ENCODE measurements around the gene HDHD5. TPM values are rescaled to one million over a fixed set of nuclear protein-coding genes. Genes with fewer than 3 reads are reported as not detected.

The HDHD5 gene
- polyA plus RNA-seq, 1 experiment = 35.3 TPM

DNA sequence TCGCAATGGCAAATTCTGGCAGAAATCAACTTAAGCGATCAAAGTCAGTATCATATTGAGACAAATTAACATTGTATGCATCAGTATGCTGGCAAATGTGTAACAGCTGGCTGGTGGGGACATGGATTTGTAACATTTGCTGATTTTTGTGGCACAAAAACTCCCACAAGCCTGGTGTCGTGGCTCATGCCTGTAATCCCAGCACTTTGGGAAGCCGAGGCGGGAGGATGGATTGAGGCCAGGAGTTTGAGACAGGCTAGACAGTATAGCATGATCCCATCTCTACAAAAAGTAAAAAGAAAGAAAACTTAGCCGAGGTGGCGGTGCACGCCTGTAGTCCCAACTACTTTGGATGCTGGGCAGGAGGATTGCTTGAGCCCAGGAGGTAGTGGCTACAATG, 17.6 kb upstream of the HDHD5 start:
- ChIA-PET POLR2A (no interaction called here), CTCF (interaction anchor here (0.7 to 1.8 kb wide), 2 partner anchors 325 kb away, joined by 3 to 4 read pairs; no protein-coding TSS in a partner anchor)
- Histone ChIP-seq H3K36me3 (ENCODE audit: control insufficient read depth, insufficient read depth, low read length) (no peaks in the 10 kb centered on the region), H3K27me3 (ENCODE audit: control insufficient read depth, insufficient read depth, low read length) (no peaks in the 10 kb centered on the region), H3K4me3 (ENCODE audit: low read depth, low read length) (no peak overlapping the region)
- no peak for TF ChIP-seq CTCF (IDR thresholded peaks at IDR 0.05; ENCODE audit: insufficient read depth, low read depth, low read length)
- no peak for DNase-seq (ENCODE audit: low read depth)

DNA sequence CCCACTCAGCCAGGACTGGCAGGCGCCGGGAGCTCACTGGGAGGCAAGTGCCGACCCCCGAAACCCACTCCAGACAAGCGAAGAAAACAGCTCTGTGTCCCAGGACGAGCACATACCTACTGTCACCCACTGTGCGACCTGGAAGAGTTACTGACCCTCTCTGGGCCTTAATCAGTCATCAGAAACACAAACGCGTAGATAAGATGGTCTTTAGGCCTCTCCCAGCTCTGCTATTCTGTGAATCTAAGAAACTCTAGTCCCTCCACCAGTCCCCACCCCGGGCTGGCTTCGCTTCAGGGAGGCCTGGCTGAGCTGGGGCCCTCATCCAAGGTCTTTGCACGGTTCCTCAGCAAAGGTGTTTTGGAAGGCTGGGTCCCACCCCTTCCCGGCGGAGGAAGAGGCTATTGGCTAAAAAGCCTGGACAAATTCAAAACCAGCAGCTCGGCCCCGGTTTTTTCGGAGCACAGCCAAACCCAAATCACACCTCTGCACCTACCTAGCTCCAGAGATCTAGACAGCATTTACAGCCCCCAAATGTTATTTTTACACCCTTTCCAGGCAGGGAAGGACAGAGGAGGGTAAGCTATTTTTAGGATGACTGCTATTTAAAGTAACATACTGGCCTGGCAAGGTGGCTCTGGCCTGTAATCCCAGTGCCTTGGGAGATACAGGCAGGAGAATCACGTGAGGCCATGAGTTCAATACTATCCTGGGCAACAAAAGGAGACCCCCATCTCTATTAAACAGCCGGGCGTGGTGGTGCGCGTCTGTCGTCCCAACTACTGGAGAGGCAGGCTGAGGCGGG, 13.2 kb upstream of the HDHD5 start:
- CTCF ChIA-PET = interaction anchor here (0.6 to 4.3 kb wide), 62 partner anchors 8 to 460 kb away, joined by 3 to 104 read pairs (median 5); partner anchors contain the start of gene HDHD5
- TF ChIP-seq CTCF (IDR thresholded peaks at IDR 0.05; ENCODE audit: insufficient read depth, low read depth, low read length) = no peak
- POLR2A ChIA-PET = interaction anchor here (0.6 to 0.9 kb wide), 5 partner anchors 10 to 365 kb away, joined by 3 to 6 read pairs (median 3); no protein-coding TSS in a partner anchor
- no peaks in the 10 kb centered on the region; the same call in 1 of the 2 replicates for H3K27me3 ChIP-seq (ENCODE audit: control insufficient read depth, insufficient read depth, low read length)
- H3K36me3 ChIP-seq (ENCODE audit: control insufficient read depth, insufficient read depth, low read length) = no peaks in the 10 kb centered on the region
- peak overlapping the region; percentile 65 for H3K4me3 ChIP-seq (ENCODE audit: low read depth, low read length)
- DNase-seq (ENCODE audit: low read depth) = no peak

DNA sequence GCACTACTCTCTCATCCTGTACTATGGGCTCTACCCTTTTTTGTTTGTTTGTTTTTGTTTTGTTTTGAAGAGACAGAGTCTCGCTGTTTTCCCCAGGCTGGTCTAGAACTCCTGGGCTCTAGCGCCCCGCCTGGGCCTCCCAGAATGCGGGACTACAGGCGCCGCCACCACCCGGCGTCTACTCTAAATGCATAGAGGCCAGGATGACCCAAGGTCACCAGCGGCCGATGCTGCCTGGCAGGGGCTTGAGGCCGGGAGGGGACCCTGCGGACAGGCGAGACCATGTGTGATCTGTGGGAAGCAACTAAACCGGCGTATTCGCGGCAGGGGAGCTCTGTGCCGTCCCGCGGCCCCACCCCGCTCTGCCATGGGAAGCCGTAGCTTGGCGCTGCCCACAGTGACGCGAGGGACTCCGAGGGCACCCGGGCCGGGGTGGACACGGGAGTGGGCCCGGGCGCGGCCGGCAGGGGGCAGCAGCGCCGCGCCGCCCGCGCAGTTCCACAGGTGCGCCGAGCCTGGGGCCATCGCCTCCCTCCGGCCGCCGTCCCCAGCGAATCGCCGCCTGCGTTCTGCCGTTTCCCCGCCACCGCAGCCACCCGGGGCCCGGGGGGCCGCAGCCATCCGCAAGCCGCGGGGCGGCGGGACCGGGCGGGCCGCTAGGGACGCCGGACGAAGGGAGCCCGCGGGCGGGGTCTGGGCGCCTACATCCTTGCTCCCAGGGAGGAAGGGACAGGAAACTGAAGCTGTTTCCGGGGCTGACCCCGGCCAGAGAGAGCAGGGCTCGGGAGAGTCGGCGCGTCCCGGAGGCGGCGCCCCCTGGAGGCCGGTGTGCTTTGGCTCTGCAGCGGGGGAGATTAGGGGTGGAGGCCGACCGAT, 12.3 kb upstream of the HDHD5 start:
- no peaks in the 10 kb centered on the region for H3K36me3 ChIP-seq (ENCODE audit: control insufficient read depth, insufficient read depth, low read length)
- POLR2A ChIA-PET = interaction anchor here (0.6 to 0.9 kb wide), 5 partner anchors 11 to 366 kb away, joined by 3 to 6 read pairs (median 3); no protein-coding TSS in a partner anchor
- peak; percentile 97 for TF ChIP-seq CTCF (IDR thresholded peaks at IDR 0.05; ENCODE audit: insufficient read depth, low read depth, low read length)
- CTCF ChIA-PET = interaction anchor here (0.6 to 4.3 kb wide), 69 partner anchors 9 to 461 kb away, joined by 3 to 104 read pairs (median 5); partner anchors contain the start of gene HDHD5
- DNase-seq (ENCODE audit: low read depth) = peak; percentile 24
- H3K27me3 ChIP-seq (ENCODE audit: control insufficient read depth, insufficient read depth, low read length) = no peaks in the 10 kb centered on the region; the same call in 1 of the 2 replicates
- H3K4me3 ChIP-seq (ENCODE audit: low read depth, low read length) = peak overlapping the region; percentile 65

- ChIA-PET POLR2A (no interaction called here), CTCF (interaction anchor here (0.5 to 1.4 kb wide), 2 partner anchors 72 to 93 kb away, joined by 4 to 6 read pairs; no protein-coding TSS in a partner anchor)
- Histone ChIP-seq H3K4me3 (ENCODE audit: low read depth, low read length) (no peak overlapping the region), H3K36me3 (ENCODE audit: control insufficient read depth, insufficient read depth, low read length) (no peaks in the 10 kb centered on the region), H3K27me3 (ENCODE audit: control insufficient read depth, insufficient read depth, low read length) (no peaks in the 10 kb centered on the region; the same call in 1 of the 2 replicates)
- no peak for TF ChIP-seq CTCF (IDR thresholded peaks at IDR 0.05; ENCODE audit: insufficient read depth, low read depth, low read length)
- DNase-seq (ENCODE audit: low read depth) = no peak
These were observed 8.4 kb upstream of the HDHD5 start for GRCh38 chr22:17167486-17167885.

Measured in BJ (cell line).